Measurements from ENCODE around the gene RB1.

Gene RB1

GRCh38 chr13:48476686-48477085, 173.1 kb downstream of the RB1 start:
- H3K4me2 ChIP-seq = no peak overlapping the region
- no peaks in the 10 kb centered on the region for H3K79me2 ChIP-seq (ENCODE audit: insufficient read depth, low read depth)
- no peaks in the 10 kb centered on the region for H3K27me3 ChIP-seq (ENCODE audit: insufficient read depth, low read depth)
- TF ChIP-seq, protein P1, sequence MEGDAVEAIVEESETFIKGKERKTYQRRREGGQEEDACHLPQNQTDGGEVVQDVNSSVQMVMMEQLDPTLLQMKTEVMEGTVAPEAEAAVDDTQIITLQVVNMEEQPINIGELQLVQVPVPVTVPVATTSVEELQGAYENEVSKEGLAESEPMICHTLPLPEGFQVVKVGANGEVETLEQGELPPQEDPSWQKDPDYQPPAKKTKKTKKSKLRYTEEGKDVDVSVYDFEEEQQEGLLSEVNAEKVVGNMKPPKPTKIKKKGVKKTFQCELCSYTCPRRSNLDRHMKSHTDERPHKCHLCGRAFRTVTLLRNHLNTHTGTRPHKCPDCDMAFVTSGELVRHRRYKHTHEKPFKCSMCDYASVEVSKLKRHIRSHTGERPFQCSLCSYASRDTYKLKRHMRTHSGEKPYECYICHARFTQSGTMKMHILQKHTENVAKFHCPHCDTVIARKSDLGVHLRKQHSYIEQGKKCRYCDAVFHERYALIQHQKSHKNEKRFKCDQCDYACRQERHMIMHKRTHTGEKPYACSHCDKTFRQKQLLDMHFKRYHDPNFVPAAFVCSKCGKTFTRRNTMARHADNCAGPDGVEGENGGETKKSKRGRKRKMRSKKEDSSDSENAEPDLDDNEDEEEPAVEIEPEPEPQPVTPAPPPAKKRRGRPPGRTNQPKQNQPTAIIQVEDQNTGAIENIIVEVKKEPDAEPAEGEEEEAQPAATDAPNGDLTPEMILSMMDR (conservative IDR thresholded peaks at IDR 0.05; ENCODE audit: low read depth, low read length) = no peak
- no peak overlapping the region for H3K27ac ChIP-seq
- H3K4me1 ChIP-seq (ENCODE audit: low read depth, poor library complexity, severe bottlenecking) = no peaks in the 10 kb centered on the region
- H3K4me3 ChIP-seq (IDR thresholded peaks at IDR 0.05; ENCODE audit: insufficient read depth, low read depth, low read length) = no peak overlapping the region
- H3K36me3 ChIP-seq (ENCODE audit: insufficient read depth) = no peaks in the 10 kb centered on the region
- H4K20me1 ChIP-seq (ENCODE audit: insufficient read depth) = no peaks in the 10 kb centered on the region
- no peak overlapping the region for H2AFZ ChIP-seq (ENCODE audit: low read depth)
- H3K9ac ChIP-seq = no peak overlapping the region

GRCh38 chr13:48477191-48477855, 173.8 kb downstream of the RB1 start:
- H4K20me1 ChIP-seq (ENCODE audit: insufficient read depth) = no peaks in the 10 kb centered on the region
- no peak overlapping the region for H3K9ac ChIP-seq
- H3K27ac ChIP-seq = no peak overlapping the region
- H3K27me3 ChIP-seq (ENCODE audit: insufficient read depth, low read depth) = no peaks in the 10 kb centered on the region
- no peak overlapping the region for H3K4me2 ChIP-seq
- no peaks in the 10 kb centered on the region for H3K79me2 ChIP-seq (ENCODE audit: insufficient read depth, low read depth)
- TF ChIP-seq, protein P1 (conservative IDR thresholded peaks at IDR 0.05; ENCODE audit: low read depth, low read length) = no peak
- no peak overlapping the region for H3K4me3 ChIP-seq (IDR thresholded peaks at IDR 0.05; ENCODE audit: insufficient read depth, low read depth, low read length)
- no peaks in the 10 kb centered on the region for H3K36me3 ChIP-seq (ENCODE audit: insufficient read depth)
- H3K4me1 ChIP-seq (ENCODE audit: low read depth, poor library complexity, severe bottlenecking) = no peaks in the 10 kb centered on the region
- no peak overlapping the region for H2AFZ ChIP-seq (ENCODE audit: low read depth)

GRCh38 chr13:48478391-48478790, 174.8 kb downstream of the RB1 start:
- Histone ChIP-seq H3K79me2 (ENCODE audit: insufficient read depth, low read depth) (no peaks in the 10 kb centered on the region), H3K27ac (no peak overlapping the region), H3K4me2 (no peak overlapping the region), H3K36me3 (ENCODE audit: insufficient read depth) (no peaks in the 10 kb centered on the region), H3K9ac (no peak overlapping the region), H3K4me1 (ENCODE audit: low read depth, poor library complexity, severe bottlenecking) (no peaks in the 10 kb centered on the region), H2AFZ (ENCODE audit: low read depth) (no peak overlapping the region), H3K4me3 (IDR thresholded peaks at IDR 0.05; ENCODE audit: insufficient read depth, low read depth, low read length) (no peak overlapping the region), H4K20me1 (ENCODE audit: insufficient read depth) (no peaks in the 10 kb centered on the region), H3K27me3 (ENCODE audit: insufficient read depth, low read depth) (no peaks in the 10 kb centered on the region)
- TF ChIP-seq, protein P1 (conservative IDR thresholded peaks at IDR 0.05; ENCODE audit: low read depth, low read length) = no peak

GRCh38 chr13:48483575-48483974, 180.0 kb downstream of the RB1 start:
- Histone ChIP-seq H3K4me1 (ENCODE audit: low read depth, poor library complexity, severe bottlenecking) (no peaks in the 10 kb centered on the region), H3K79me2 (ENCODE audit: insufficient read depth, low read depth) (no peaks in the 10 kb centered on the region), H3K27ac (no peak overlapping the region), H3K27me3 (ENCODE audit: insufficient read depth, low read depth) (no peaks in the 10 kb centered on the region), H3K4me2 (no peak overlapping the region), H3K36me3 (ENCODE audit: insufficient read depth) (no peaks in the 10 kb centered on the region), H2AFZ (ENCODE audit: low read depth) (no peak overlapping the region), H4K20me1 (ENCODE audit: insufficient read depth) (no peaks in the 10 kb centered on the region), H3K4me3 (IDR thresholded peaks at IDR 0.05; ENCODE audit: insufficient read depth, low read depth, low read length) (no peak overlapping the region), H3K9ac (no peak overlapping the region)
- TF ChIP-seq, protein P1 (conservative IDR thresholded peaks at IDR 0.05; ENCODE audit: low read depth, low read length) = no peak
